Naive thymus-derived CD4-positive, alpha-beta T cell (primary cell): ENCODE measurements around the gene SLC12A3. TPM values are rescaled to one million over a fixed set of nuclear protein-coding genes. Genes with fewer than 3 reads are reported as not detected.

Experiments used
- ATAC-seq: fragments of 150-1000 bp; cut with Tn5 transposase; 2 replicates; pipeline ENCODE4 v1.10.0; 2021; ENCODE audit warnings: mild to moderate bottlenecking, moderate library complexity
- CTCF ChIA-PET: fragments of 350-600 bp; sonication (Branson Sonifier 250); formaldehyde crosslinking; loops from one replicate; lab custom pipeline; 2021; ENCODE audit warnings: antibody characterized with exemption; lab: Charles Lee
- POLR2A ChIA-PET: fragments of 350-600 bp; sonication (Branson Sonifier 250); formaldehyde crosslinking; loops from one replicate; lab custom pipeline; 2021; ENCODE audit warnings: antibody characterized with exemption, inconsistent platforms; lab: Charles Lee
- DNase-seq, 9 donors: peaks; one replicate each; pipeline versions ENCODE4 v3.0.0 to v3.0.0-alpha.2; 2020 to 2022; ENCODE audit warnings: mixed read lengths in 1 of 9
- H3K27ac ChIP-seq: one replicate; pipeline ENCODE4 v1.7.0; 2013; ENCODE audit warnings: mild to moderate bottlenecking, low read depth, low read length, moderate library complexity
- H3K27me3 ChIP-seq, 2 donors: one replicate each; pipeline ENCODE4 v1.7.0; 2013; ENCODE audit warnings: low read length in 2 of 2, mild to moderate bottlenecking in 2 of 2, moderate library complexity in 2 of 2; ENCODE audit not compliant: control insufficient read depth in 2 of 2, insufficient read depth in 2 of 2
- H3K36me3 ChIP-seq, 3 experiments: 1 replicate in 2 of 3; 2 replicates in 1 of 3; pipeline ENCODE4 v1.7.0; 2013; ENCODE audit warnings: low read length in 3 of 3, mild to moderate bottlenecking in 3 of 3, moderate library complexity in 1 of 3; ENCODE audit not compliant: insufficient read depth in 3 of 3, control insufficient read depth in 2 of 3
- H3K4me1 ChIP-seq, 2 donors: one replicate each; pipeline ENCODE4 v1.7.0; 2013; ENCODE audit warnings: low read length in 2 of 2, mild to moderate bottlenecking in 2 of 2, moderate library complexity in 1 of 2; ENCODE audit not compliant: control insufficient read depth in 2 of 2, insufficient read depth in 2 of 2
- H3K4me3 ChIP-seq: 2 replicates; pipeline ENCODE4 v1.7.0; 2013; ENCODE audit warnings: mild to moderate bottlenecking, low read length
- H3K9me3 ChIP-seq, 3 experiments: 1 replicate in 2 of 3; 2 replicates in 1 of 3; pipeline ENCODE4 v1.7.0; 2013; ENCODE audit warnings: low read length in 3 of 3; ENCODE audit not compliant: control insufficient read depth in 2 of 3
- H3K27ac Mint-ChIP-seq, 9 donors: one replicate each; pipeline ENCODE4 v1.8.0; 2020 to 2022; ENCODE audit warnings: mixed read lengths in 9 of 9, mild to moderate bottlenecking in 8 of 9, moderate library complexity in 5 of 9, inconsistent platforms in 2 of 9
- H3K27me3 Mint-ChIP-seq, 5 donors: one replicate each; pipeline ENCODE4 v1.8.0; 2021 to 2022; ENCODE audit warnings: mixed read lengths in 5 of 5, mild to moderate bottlenecking in 1 of 5
- H3K36me3 Mint-ChIP-seq, 5 donors: one replicate each; pipeline ENCODE4 v1.8.0; 2020 to 2022; ENCODE audit warnings: mixed read lengths in 5 of 5, mild to moderate bottlenecking in 3 of 5, inconsistent platforms in 1 of 5
- H3K4me1 Mint-ChIP-seq, 7 donors: one replicate each; pipeline ENCODE4 v1.8.0; 2020 to 2022; ENCODE audit warnings: mixed read lengths in 7 of 7, mild to moderate bottlenecking in 3 of 7, inconsistent platforms in 1 of 7
- H3K4me3 Mint-ChIP-seq, 10 donors: one replicate each; pipeline ENCODE4 v1.8.0; 2020 to 2022; ENCODE audit warnings: mild to moderate bottlenecking in 10 of 10, mixed read lengths in 10 of 10, moderate library complexity in 6 of 10, inconsistent platforms in 2 of 10
- H3K9me3 Mint-ChIP-seq, 11 donors: one replicate each; pipeline ENCODE4 v1.8.0; 2020 to 2022; ENCODE audit warnings: mixed read lengths in 11 of 11, mild to moderate bottlenecking in 4 of 11, inconsistent platforms in 1 of 11, moderate library complexity in 1 of 11
- intact Hi-C, 2 donors: fragments of 100-400 bp; cut with micrococcal nuclease; formaldehyde crosslinking; loops; one replicate each; pipeline ENCODE4 v1.15.1; 2023
- polyA plus RNA-seq, 2 donors: library from polyadenylated mRNA; unstranded; fragments of 300-500 nt; fragmentation: Illumina TruSeq; gene quantifications; one replicate each; pipeline ENCODE4 v1.2.3, GENCODE V29; 2021
- total RNA-seq, 6 experiments: library from RNA in 5 of 6; stranded (reverse) in 5 of 6; gene quantifications; 1 replicate in 5 of 6; 2 replicates in 1 of 6; pipeline ENCODE4 v1.2.3 and lab custom pipeline; 2021 to 2026

The SLC12A3 gene
- total and polyA plus RNA-seq, 7 experiments from 2014 or later, result 0.08 to 0.49 TPM; not detected in 5

GRCh38 chr16:56948234-56948633 lies 83.2 kb downstream of the SLC12A3 start:
- no peak overlapping the region for H3K4me3 Mint-ChIP-seq
- Histone ChIP-seq H3K36me3 (peaks cover 10 to 23% (median 11%) of the 10 kb centered on the region in 3 experiments), H3K27ac (no peak overlapping the region), H3K9me3 (no peaks in the 10 kb centered on the region), H3K27me3 (no peaks in the 10 kb centered on the region), H3K4me1 (no peaks in the 10 kb centered on the region), H3K4me3 (no peak overlapping the region)
- POLR2A ChIA-PET, result interaction anchor here (1.0 to 5.9 kb wide), 2 partner anchors 10 to 15 kb away, joined by 3 to 32 read pairs; partner anchors contain the start of gene HERPUD1
- peaks cover 0 to 33% (median 7%) of the 10 kb centered on the region in 7 donors for H3K4me1 Mint-ChIP-seq
- intact Hi-C loops, result no loop called here
- no peaks in the 10 kb centered on the region for H3K9me3 Mint-ChIP-seq
- no peak for DNase-seq
- H3K27ac Mint-ChIP-seq, result peak overlapping the region in 2 of 9 donors; percentile 6 to 56
- CTCF ChIA-PET, result no interaction called here
- no peaks in the 10 kb centered on the region for H3K27me3 Mint-ChIP-seq
- peaks cover 0 to 15% (median 6%) of the 10 kb centered on the region in 5 donors for H3K36me3 Mint-ChIP-seq
- ATAC-seq, result no peak

- H3K9me3 Mint-ChIP-seq, result no peaks in the 10 kb centered on the region
- Histone ChIP-seq H3K27me3 (no peaks in the 10 kb centered on the region), H3K9me3 (no peaks in the 10 kb centered on the region), H3K27ac (no peak overlapping the region), H3K4me3 (no peak overlapping the region), H3K36me3 (peaks cover 0 to 5% (median 0%) of the 10 kb centered on the region in 3 experiments), H3K4me1 (no peaks in the 10 kb centered on the region)
- CTCF ChIA-PET, result interaction anchor here (0.9 to 2.5 kb wide), 4 partner anchors 13 to 113 kb away, joined by 4 to 18 read pairs (median 6); no protein-coding TSS in a partner anchor
- ATAC-seq (no peak), DNase-seq (no peak)
- peak overlapping the region in 1 of 9 donors; percentile 69 for H3K27ac Mint-ChIP-seq
- peaks cover 0 to 18% (median 7%) of the 10 kb centered on the region in 7 donors for H3K4me1 Mint-ChIP-seq
- intact Hi-C loops, result loop anchor here in 1 of 2 donors (2.0 kb wide), 1 partner anchor 15 kb away; no protein-coding TSS in a partner anchor
- POLR2A ChIA-PET, result interaction anchor here (1.5 kb wide), 1 partner anchor 17 kb away, joined by 6 read pairs; no protein-coding TSS in a partner anchor
- H3K27me3 Mint-ChIP-seq, result no peaks in the 10 kb centered on the region
- peaks cover 0 to 4% (median under 1%) of the 10 kb centered on the region in 5 donors for H3K36me3 Mint-ChIP-seq
- H3K4me3 Mint-ChIP-seq, result no peak overlapping the region
Measured at GRCh38 chr16:56950051-56950450, 85.0 kb downstream of the SLC12A3 start.

DNA sequence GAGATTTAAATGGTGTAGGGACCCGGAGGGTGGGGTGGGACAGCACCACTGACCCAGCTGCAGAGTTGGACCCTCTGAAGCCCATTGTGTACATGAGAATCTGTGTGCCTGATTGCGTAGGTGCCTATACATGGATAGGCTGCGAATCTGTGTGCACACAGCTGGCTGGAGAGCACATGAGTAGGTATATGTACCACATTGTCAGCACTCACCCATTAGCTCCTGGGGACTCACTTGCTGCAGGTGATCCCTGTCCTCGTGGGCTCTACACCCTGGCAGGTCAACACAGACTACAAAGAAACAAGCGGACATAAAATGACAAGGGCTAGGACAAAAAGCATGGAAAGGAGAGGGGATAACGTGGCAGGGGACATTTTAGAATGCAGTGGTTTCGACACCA lies 85.4 kb downstream of the SLC12A3 start:
- Mint-ChIP-seq H3K27ac (peak overlapping the region in 2 of 9 donors; percentile 5 to 16), H3K4me1 (peaks cover 0 to 18% (median 7%) of the 10 kb centered on the region in 7 donors), H3K9me3 (no peaks in the 10 kb centered on the region), H3K27me3 (no peaks in the 10 kb centered on the region), H3K36me3 (peaks cover 0 to 4% (median 0%) of the 10 kb centered on the region in 5 donors), H3K4me3 (no peak overlapping the region)
- Histone ChIP-seq H3K4me3 (no peak overlapping the region), H3K36me3 (peaks cover 0 to under 1% (median 0%) of the 10 kb centered on the region in 3 experiments), H3K4me1 (no peaks in the 10 kb centered on the region), H3K9me3 (no peaks in the 10 kb centered on the region), H3K27ac (no peak overlapping the region), H3K27me3 (no peaks in the 10 kb centered on the region)
- intact Hi-C loops, result loop anchor here in 1 of 2 donors (2.0 kb wide), 1 partner anchor 16 kb away; no protein-coding TSS in a partner anchor
- POLR2A ChIA-PET, result interaction anchor here (1.5 kb wide), 1 partner anchor 17 kb away, joined by 6 read pairs; no protein-coding TSS in a partner anchor
- DNase-seq, result no peak
- no peak for ATAC-seq
- CTCF ChIA-PET, result interaction anchor here (1.0 to 2.5 kb wide), 4 partner anchors 13 to 87 kb away, joined by 4 to 18 read pairs (median 6); no protein-coding TSS in a partner anchor

- no peaks in the 10 kb centered on the region for H3K4me1 ChIP-seq
- H3K27me3 ChIP-seq, result no peaks in the 10 kb centered on the region
- intact Hi-C loops, result loop anchor here (1.0 to 2.0 kb wide), 4 partner anchors 16 to 374 kb away; no protein-coding TSS in a partner anchor
- no peaks in the 10 kb centered on the region for H3K36me3 ChIP-seq
- no peak overlapping the region for H3K27ac ChIP-seq
- Mint-ChIP-seq H3K4me1 (peaks cover 0 to 18% (median 7%) of the 10 kb centered on the region in 7 donors), H3K36me3 (peaks cover 0 to 4% (median 0%) of the 10 kb centered on the region in 5 donors), H3K9me3 (no peaks in the 10 kb centered on the region), H3K27ac (peak overlapping the region in 5 of 9 donors; percentile 5 to 84 (median 16)), H3K4me3 (no peak overlapping the region), H3K27me3 (no peaks in the 10 kb centered on the region)
- ChIA-PET POLR2A (interaction anchor here (0.6 to 1.5 kb wide), 3 partner anchors 10 to 48 kb away, joined by 3 to 6 read pairs (median 5); no protein-coding TSS in a partner anchor), CTCF (interaction anchor here (0.9 to 2.5 kb wide), 6 partner anchors 14 to 158 kb away, joined by 3 to 18 read pairs (median 6); no protein-coding TSS in a partner anchor)
- no peaks in the 10 kb centered on the region for H3K9me3 ChIP-seq
- peak in 7 of 9 donors; percentile 20 to 62 (median 39) for DNase-seq
- no peak overlapping the region for H3K4me3 ChIP-seq
- peak; percentile 81 for ATAC-seq
Measured at GRCh38 chr16:56950881-56951771, 86.1 kb downstream of the SLC12A3 start.

DNA sequence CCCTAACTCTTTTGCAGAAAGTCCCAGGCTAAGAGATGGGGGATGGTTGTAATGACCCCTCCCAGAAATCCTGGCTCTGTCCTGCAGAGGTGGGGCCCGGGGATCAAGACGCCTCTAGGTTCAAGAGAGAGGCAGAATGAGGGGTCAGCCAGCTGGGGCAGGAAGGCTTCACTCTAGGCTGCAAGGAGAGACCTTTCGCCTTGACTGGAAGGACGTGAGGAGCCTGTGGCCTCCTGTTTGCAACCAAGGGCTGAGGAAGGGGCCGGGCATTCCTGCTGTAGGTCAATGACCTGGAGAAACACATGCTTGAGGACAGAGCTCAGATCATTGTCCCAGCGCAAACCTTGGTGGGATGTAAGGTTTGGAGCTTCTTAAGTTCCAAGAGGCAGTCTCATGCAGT lies 88.0 kb downstream of the SLC12A3 start:
- no peaks in the 10 kb centered on the region for H3K27me3 ChIP-seq
- no peak overlapping the region for H3K27ac ChIP-seq
- Mint-ChIP-seq H3K4me3 (no peak overlapping the region), H3K27me3 (no peaks in the 10 kb centered on the region), H3K4me1 (peaks cover 0 to 16% (median 7%) of the 10 kb centered on the region in 7 donors), H3K27ac (no peak overlapping the region), H3K9me3 (no peaks in the 10 kb centered on the region), H3K36me3 (no peaks in the 10 kb centered on the region)
- ChIA-PET CTCF (interaction anchor here (0.6 to 1.3 kb wide), 2 partner anchors 184 to 376 kb away, joined by 3 read pairs; no protein-coding TSS in a partner anchor), POLR2A (interaction anchor here (1.3 kb wide), 2 partner anchors 20 to 39 kb away, joined by 3 to 4 read pairs; no protein-coding TSS in a partner anchor)
- H3K4me3 ChIP-seq, result no peak overlapping the region
- no peaks in the 10 kb centered on the region for H3K36me3 ChIP-seq
- intact Hi-C loops, result no loop called here
- H3K9me3 ChIP-seq, result no peaks in the 10 kb centered on the region
- DNase-seq, result no peak
- ATAC-seq, result no peak
- H3K4me1 ChIP-seq, result no peaks in the 10 kb centered on the region

DNA sequence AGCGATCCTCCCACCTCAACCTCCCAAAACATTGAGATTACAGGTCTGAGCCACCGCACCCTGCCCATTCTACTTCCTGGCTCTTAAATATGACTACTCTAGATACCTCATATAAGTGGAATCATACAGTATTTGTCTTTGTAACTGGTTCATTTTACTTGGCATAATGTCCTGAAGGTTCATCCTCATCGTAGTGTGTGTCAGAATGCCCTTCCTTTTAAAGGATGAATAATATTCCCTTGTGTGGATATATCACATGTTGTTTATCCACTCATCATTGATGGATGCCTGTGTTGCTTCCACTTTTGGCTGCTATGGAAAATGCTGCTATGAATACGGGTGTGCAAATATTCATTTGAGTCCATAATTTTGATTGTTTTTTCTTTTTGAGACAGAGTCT lies 91.1 kb downstream of the SLC12A3 start:
- POLR2A ChIA-PET, result no interaction called here
- no peak for DNase-seq

More for the DNA sequence above, 91.1 kb downstream of the SLC12A3 start:
- Mint-ChIP-seq H3K9me3 (no peaks in the 10 kb centered on the region), H3K36me3 (no peaks in the 10 kb centered on the region), H3K4me3 (no peak overlapping the region), H3K4me1 (peaks cover 0 to 12% (median 5%) of the 10 kb centered on the region in 7 donors), H3K27me3 (peaks cover 0 to 8% (median 0%) of the 10 kb centered on the region in 5 donors), H3K27ac (no peak overlapping the region)
- no peaks in the 10 kb centered on the region for H3K27me3 ChIP-seq
- H3K9me3 ChIP-seq, result no peaks in the 10 kb centered on the region
- intact Hi-C loops, result no loop called here
- no peak overlapping the region for H3K4me3 ChIP-seq
- ATAC-seq, result no peak
- H3K4me1 ChIP-seq, result no peaks in the 10 kb centered on the region
- H3K27ac ChIP-seq, result no peak overlapping the region
- H3K36me3 ChIP-seq, result no peaks in the 10 kb centered on the region
- CTCF ChIA-PET, result interaction anchor here (1.5 kb wide), 1 partner anchor 14 kb away, joined by 3 read pairs; no protein-coding TSS in a partner anchor
